Ovary (tissue), 3 donors: ENCODE measurements around the gene ERICH6.

Experiments
- EP300 ChIP-seq: sonication (generic); formaldehyde crosslinking; IDR thresholded peaks from one replicate; pipeline ENCODE4 v1.6.1; 2017; ENCODE audit warnings: antibody characterized with exemption
- POLR2A ChIP-seq: fragments of 450-650 bp; IDR thresholded peaks from one replicate; pipeline ENCODE4 v1.6.1; 2017; ENCODE audit warnings: antibody characterized with exemption, mild to moderate bottlenecking, moderate library complexity
- TF ChIP-seq, protein P1 (sequence below), 3 donors: fragments of 450-650 bp in 2 of 3; fragments of 200-600 bp in 1 of 3; IDR thresholded peaks; one replicate each; pipeline versions ENCODE4 v1.5.1 to v1.8.0; 2016 to 2022; ENCODE audit warnings: antibody characterized with exemption in 3 of 3, mild to moderate bottlenecking in 1 of 3
- donor health status: DM: no; HTN: no; CAD: no.

DNA sequence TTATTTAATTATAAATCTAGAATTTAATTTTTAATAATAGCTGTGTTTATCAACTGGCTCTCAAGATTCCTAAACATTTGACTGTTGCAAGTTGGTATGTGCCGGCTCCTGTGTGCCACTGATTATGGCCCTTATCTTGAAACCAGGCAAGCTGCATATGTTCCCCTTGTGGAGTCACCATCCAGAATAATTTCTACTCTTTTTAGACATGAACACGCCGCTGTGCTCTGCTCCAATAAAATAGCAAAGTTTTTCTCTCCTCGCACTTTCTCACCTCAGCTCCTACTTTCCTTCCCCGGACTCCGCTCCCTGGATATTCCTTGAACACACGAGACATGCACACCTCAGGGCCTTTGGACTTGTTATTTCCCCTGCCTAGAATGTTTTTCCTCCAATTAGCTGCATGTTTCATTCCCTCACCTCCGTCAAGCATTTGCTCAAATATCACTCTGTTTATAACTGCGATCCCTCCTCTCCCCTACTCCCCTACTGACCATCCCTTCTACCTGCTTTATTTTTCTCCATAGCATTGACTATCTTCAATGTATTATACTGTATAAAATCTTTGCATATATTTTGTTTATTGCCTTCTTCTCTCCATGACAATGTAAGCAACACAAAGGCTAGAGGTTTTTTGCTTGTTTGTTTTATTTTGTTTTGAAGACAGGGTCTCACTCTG, 26.1 kb upstream of the ERICH6 start:
- TF ChIP-seq, protein P1, sequence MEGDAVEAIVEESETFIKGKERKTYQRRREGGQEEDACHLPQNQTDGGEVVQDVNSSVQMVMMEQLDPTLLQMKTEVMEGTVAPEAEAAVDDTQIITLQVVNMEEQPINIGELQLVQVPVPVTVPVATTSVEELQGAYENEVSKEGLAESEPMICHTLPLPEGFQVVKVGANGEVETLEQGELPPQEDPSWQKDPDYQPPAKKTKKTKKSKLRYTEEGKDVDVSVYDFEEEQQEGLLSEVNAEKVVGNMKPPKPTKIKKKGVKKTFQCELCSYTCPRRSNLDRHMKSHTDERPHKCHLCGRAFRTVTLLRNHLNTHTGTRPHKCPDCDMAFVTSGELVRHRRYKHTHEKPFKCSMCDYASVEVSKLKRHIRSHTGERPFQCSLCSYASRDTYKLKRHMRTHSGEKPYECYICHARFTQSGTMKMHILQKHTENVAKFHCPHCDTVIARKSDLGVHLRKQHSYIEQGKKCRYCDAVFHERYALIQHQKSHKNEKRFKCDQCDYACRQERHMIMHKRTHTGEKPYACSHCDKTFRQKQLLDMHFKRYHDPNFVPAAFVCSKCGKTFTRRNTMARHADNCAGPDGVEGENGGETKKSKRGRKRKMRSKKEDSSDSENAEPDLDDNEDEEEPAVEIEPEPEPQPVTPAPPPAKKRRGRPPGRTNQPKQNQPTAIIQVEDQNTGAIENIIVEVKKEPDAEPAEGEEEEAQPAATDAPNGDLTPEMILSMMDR (IDR thresholded peaks at IDR 0.05): no peak
- TF ChIP-seq EP300: no peak
- TF ChIP-seq POLR2A: no peak
